ENCODE results near the gene LRRTM4.

Gene LRRTM4

GRCh38 chr2:77325395-77325794, 196.8 kb downstream of the LRRTM4 start:
- Mint-ChIP-seq H3K27ac (no peak overlapping the region), H3K27me3 (no peaks in the 10 kb centered on the region), H3K9me3 (peaks cover 3 to 5% of the 10 kb centered on the region in 2 donors), H3K36me3 (no peaks in the 10 kb centered on the region), H3K4me1 (no peaks in the 10 kb centered on the region), H3K4me3 (no peak overlapping the region)
- no peak for ATAC-seq (replicated peaks)
- no peak for DNase-seq

- ATAC-seq (replicated peaks) = no peak
- no peak for DNase-seq
- no peaks in the 10 kb centered on the region for H3K4me1 Mint-ChIP-seq
- H3K4me3 Mint-ChIP-seq = no peak overlapping the region
- H3K36me3 Mint-ChIP-seq = no peaks in the 10 kb centered on the region
- no peaks in the 10 kb centered on the region for H3K27me3 Mint-ChIP-seq
- H3K27ac Mint-ChIP-seq = no peak overlapping the region
- peaks cover 0 to 5% of the 10 kb centered on the region in 2 donors for H3K9me3 Mint-ChIP-seq
These were observed 199.7 kb downstream of the LRRTM4 start for GRCh38 chr2:77322431-77322830.

- no peak for ATAC-seq (replicated peaks)
- peaks cover 5 to 7% of the 10 kb centered on the region in 2 donors for H3K9me3 Mint-ChIP-seq
- no peak overlapping the region for H3K4me3 Mint-ChIP-seq
- H3K27ac Mint-ChIP-seq = no peak overlapping the region
- DNase-seq = no peak
- no peaks in the 10 kb centered on the region for H3K36me3 Mint-ChIP-seq
- no peaks in the 10 kb centered on the region for H3K27me3 Mint-ChIP-seq
- no peaks in the 10 kb centered on the region for H3K4me1 Mint-ChIP-seq
These were observed 207.5 kb downstream of the LRRTM4 start for GRCh38 chr2:77314721-77315120.

GRCh38 chr2:77310416-77310815, 211.8 kb downstream of the LRRTM4 start:
- no peak for DNase-seq
- H3K9me3 Mint-ChIP-seq = peaks cover 6 to 11% of the 10 kb centered on the region in 2 donors
- H3K4me1 Mint-ChIP-seq = no peaks in the 10 kb centered on the region
- ATAC-seq (replicated peaks) = no peak
- no peaks in the 10 kb centered on the region for H3K27me3 Mint-ChIP-seq
- H3K4me3 Mint-ChIP-seq = no peak overlapping the region
- H3K36me3 Mint-ChIP-seq = no peaks in the 10 kb centered on the region
- H3K27ac Mint-ChIP-seq = no peak overlapping the region

GRCh38 chr2:77309725-77310124, 212.5 kb downstream of the LRRTM4 start:
- ATAC-seq (replicated peaks) (no peak), DNase-seq (no peak)
- no peaks in the 10 kb centered on the region for H3K4me1 Mint-ChIP-seq
- no peaks in the 10 kb centered on the region for H3K36me3 Mint-ChIP-seq
- H3K9me3 Mint-ChIP-seq = peaks cover 6 to 11% of the 10 kb centered on the region in 2 donors
- no peak overlapping the region for H3K4me3 Mint-ChIP-seq
- no peaks in the 10 kb centered on the region for H3K27me3 Mint-ChIP-seq
- H3K27ac Mint-ChIP-seq = no peak overlapping the region

- Mint-ChIP-seq H3K4me3 (no peak overlapping the region), H3K27ac (no peak overlapping the region), H3K36me3 (no peaks in the 10 kb centered on the region), H3K9me3 (peaks cover 4% of the 10 kb centered on the region in 2 donors), H3K4me1 (no peaks in the 10 kb centered on the region), H3K27me3 (no peaks in the 10 kb centered on the region)
- ATAC-seq (replicated peaks) (no peak), DNase-seq (no peak)
These were observed 220.7 kb downstream of the LRRTM4 start for GRCh38 chr2:77301441-77301840.

GRCh38 chr2:77296791-77297190, 225.4 kb downstream of the LRRTM4 start:
- no peak for ATAC-seq (replicated peaks)
- Mint-ChIP-seq H3K36me3 (no peaks in the 10 kb centered on the region), H3K4me3 (no peak overlapping the region), H3K4me1 (no peaks in the 10 kb centered on the region), H3K9me3 (peaks cover 4% of the 10 kb centered on the region in 2 donors), H3K27me3 (no peaks in the 10 kb centered on the region), H3K27ac (no peak overlapping the region)
- no peak for DNase-seq

GRCh38 chr2:77294474-77294873, 227.7 kb downstream of the LRRTM4 start:
- DNase-seq (no peak), ATAC-seq (replicated peaks) (no peak)
- H3K27ac Mint-ChIP-seq = no peak overlapping the region
- H3K9me3 Mint-ChIP-seq = peaks cover 3 to 4% of the 10 kb centered on the region in 2 donors
- no peaks in the 10 kb centered on the region for H3K4me1 Mint-ChIP-seq
- H3K36me3 Mint-ChIP-seq = no peaks in the 10 kb centered on the region
- H3K4me3 Mint-ChIP-seq = no peak overlapping the region
- H3K27me3 Mint-ChIP-seq = no peaks in the 10 kb centered on the region

- Mint-ChIP-seq H3K36me3 (no peaks in the 10 kb centered on the region), H3K9me3 (peaks cover 0 to 3% of the 10 kb centered on the region in 2 donors), H3K27ac (no peak overlapping the region), H3K4me1 (no peaks in the 10 kb centered on the region), H3K27me3 (no peaks in the 10 kb centered on the region), H3K4me3 (no peak overlapping the region)
- DNase-seq (no peak), ATAC-seq (replicated peaks) (no peak)
These were observed 237.8 kb downstream of the LRRTM4 start for GRCh38 chr2:77284353-77284752.

GRCh38 chr2:77271262-77271661, 250.9 kb downstream of the LRRTM4 start:
- H3K4me3 Mint-ChIP-seq = no peak overlapping the region
- DNase-seq (no peak), ATAC-seq (replicated peaks) (no peak)
- no peak overlapping the region for H3K27ac Mint-ChIP-seq
- no peaks in the 10 kb centered on the region for H3K4me1 Mint-ChIP-seq
- H3K9me3 Mint-ChIP-seq = peaks cover 4 to 6% of the 10 kb centered on the region in 2 donors
- no peaks in the 10 kb centered on the region for H3K27me3 Mint-ChIP-seq
- no peaks in the 10 kb centered on the region for H3K36me3 Mint-ChIP-seq

GRCh38 chr2:77270433-77270832, 251.7 kb downstream of the LRRTM4 start:
- Mint-ChIP-seq H3K27ac (no peak overlapping the region), H3K27me3 (no peaks in the 10 kb centered on the region), H3K4me3 (no peak overlapping the region), H3K9me3 (peaks cover 4 to 6% of the 10 kb centered on the region in 2 donors), H3K36me3 (no peaks in the 10 kb centered on the region), H3K4me1 (no peaks in the 10 kb centered on the region)
- no peak for ATAC-seq (replicated peaks)
- DNase-seq = no peak

- ATAC-seq (replicated peaks) (no peak), DNase-seq (no peak)
- Mint-ChIP-seq H3K4me1 (no peaks in the 10 kb centered on the region), H3K9me3 (peaks cover 4 to 6% of the 10 kb centered on the region in 2 donors), H3K27ac (no peak overlapping the region), H3K36me3 (no peaks in the 10 kb centered on the region), H3K4me3 (no peak overlapping the region), H3K27me3 (no peaks in the 10 kb centered on the region)
These were observed 253.6 kb downstream of the LRRTM4 start for GRCh38 chr2:77268626-77269025.

GRCh38 chr2:77232909-77233425, 289.2 kb downstream of the LRRTM4 start:
- Mint-ChIP-seq H3K4me1 (no peaks in the 10 kb centered on the region), H3K36me3 (no peaks in the 10 kb centered on the region), H3K4me3 (no peak overlapping the region), H3K27ac (no peak overlapping the region), H3K27me3 (no peaks in the 10 kb centered on the region), H3K9me3 (peaks cover 0 to 2% of the 10 kb centered on the region in 2 donors)
- DNase-seq (no peak), ATAC-seq (replicated peaks) (no peak)

- Mint-ChIP-seq H3K4me1 (no peaks in the 10 kb centered on the region), H3K4me3 (no peak overlapping the region), H3K27me3 (no peaks in the 10 kb centered on the region), H3K27ac (no peak overlapping the region), H3K9me3 (peaks cover 0 to 7% of the 10 kb centered on the region in 2 donors), H3K36me3 (no peaks in the 10 kb centered on the region)
- ATAC-seq (replicated peaks) (no peak), DNase-seq (no peak)
These were observed 293.8 kb downstream of the LRRTM4 start for GRCh38 chr2:77228391-77228790.

GRCh38 chr2:77210725-77211124, 311.5 kb downstream of the LRRTM4 start:
- no peaks in the 10 kb centered on the region for H3K36me3 Mint-ChIP-seq
- H3K9me3 Mint-ChIP-seq = no peaks in the 10 kb centered on the region
- H3K27me3 Mint-ChIP-seq = no peaks in the 10 kb centered on the region
- H3K27ac Mint-ChIP-seq = no peak overlapping the region
- no peak for DNase-seq
- H3K4me3 Mint-ChIP-seq = no peak overlapping the region
- H3K4me1 Mint-ChIP-seq = no peaks in the 10 kb centered on the region
- ATAC-seq (replicated peaks) = no peak

GRCh38 chr2:77207331-77207730, 314.8 kb downstream of the LRRTM4 start:
- no peak for ATAC-seq (replicated peaks)
- Mint-ChIP-seq H3K36me3 (no peaks in the 10 kb centered on the region), H3K27ac (no peak overlapping the region), H3K9me3 (peaks cover 0 to 1% of the 10 kb centered on the region in 2 donors), H3K27me3 (no peaks in the 10 kb centered on the region), H3K4me1 (no peaks in the 10 kb centered on the region), H3K4me3 (no peak overlapping the region)
- no peak for DNase-seq
